Spleen (tissue), 3 donors: ENCODE results near the gene LRCH1.
A peak's percentile ranks its signal among the peaks of the same experiment; 100 is the strongest.

ENCODE experiments used
- POLR2A ChIP-seq, 3 donors: fragments of 450-650 bp; IDR thresholded peaks; one replicate each; pipeline ENCODE4 v1.5.1; 2017; ENCODE audit warnings: antibody characterized with exemption in 3 of 3, mild to moderate bottlenecking in 1 of 3
- POLR2AphosphoS5 ChIP-seq, 3 donors: sonication (generic); formaldehyde crosslinking; IDR thresholded peaks; one replicate each; pipeline ENCODE4 v1.5.1; 2017; ENCODE audit warnings: antibody characterized with exemption in 3 of 3

DNA sequence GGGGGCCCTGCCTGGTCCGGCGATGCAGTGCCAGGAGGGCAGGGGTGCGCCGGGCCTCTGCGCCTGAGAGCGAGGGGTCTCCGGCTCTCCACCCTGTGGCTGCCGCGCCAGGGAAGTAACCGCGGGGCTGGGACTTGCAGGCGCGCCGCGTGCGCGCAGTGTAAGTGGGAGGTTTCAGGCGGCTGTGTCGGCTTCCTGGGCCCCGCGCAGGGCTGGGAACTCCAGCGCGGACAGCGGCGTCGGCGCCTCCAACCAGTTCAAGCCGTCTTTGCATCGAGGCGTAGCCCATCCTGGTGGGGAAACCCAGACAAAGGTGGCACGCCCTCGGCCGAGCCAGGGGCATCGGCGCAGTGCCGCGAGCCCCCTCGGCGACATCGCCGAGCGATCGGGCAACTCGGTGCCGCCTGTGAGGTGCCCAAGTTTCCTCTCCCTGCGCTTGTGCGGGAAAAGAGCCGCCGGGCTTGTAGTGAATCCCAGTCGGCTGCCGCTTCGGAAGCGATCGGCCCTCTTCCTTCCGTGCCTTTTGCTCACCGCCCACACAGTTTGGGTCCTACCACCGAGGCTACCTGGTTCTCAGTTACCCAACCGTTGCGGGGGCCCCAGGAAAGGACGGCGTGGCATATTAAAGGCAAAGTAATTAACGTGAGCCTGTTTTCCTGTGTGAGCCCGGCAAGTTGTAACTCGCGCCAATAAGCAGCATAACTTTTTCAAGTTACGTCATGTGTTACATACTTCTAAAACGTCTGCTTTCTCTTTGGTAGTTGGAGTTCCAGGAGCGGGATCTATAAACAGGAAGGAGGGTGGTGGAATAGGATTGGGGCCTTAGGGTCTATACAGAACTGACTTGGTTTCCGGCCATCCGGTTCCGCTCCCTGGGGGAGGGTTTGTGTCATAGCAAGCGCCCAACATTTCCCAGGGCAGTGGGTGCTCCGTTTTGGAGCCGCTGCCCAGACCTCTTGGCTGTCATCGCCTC lies 1.2 kb downstream of the LRCH1 start:
- TF ChIP-seq POLR2AphosphoS5 (IDR thresholded peaks at IDR 0.05) (peak; percentile 45 to 82 (median 77)), POLR2A (IDR thresholded peaks at IDR 0.05) (no peak)
